GM12878 (cell line): ENCODE data around the gene ACSL4. TPM values are rescaled to one million over a fixed set of nuclear protein-coding genes. Genes with fewer than 3 reads are reported as not detected.

Experiments
- ASH2L ChIP-seq: fragments of 300-600, 200-600 bp; sonication (generic); IDR thresholded peaks from 2 replicates; pipeline ENCODE4 v1.6.1; 2017; ENCODE audit warnings: low read depth, mild to moderate bottlenecking, borderline replicate concordance
- CBX3 ChIP-seq: fragments of 200-600 bp; sonication (generic); IDR thresholded peaks from 2 replicates; pipeline ENCODE4 v1.6.1; 2016; ENCODE audit warnings: low read depth, borderline replicate concordance
- CREM ChIP-seq: IDR thresholded peaks from 2 replicates; pipeline ENCODE4 v1.6.1; 2014; ENCODE audit warnings: antibody characterized with exemption, low read depth
- JUNB ChIP-seq: IDR thresholded peaks from 2 replicates; pipeline ENCODE4 v1.6.1; 2016; ENCODE audit warnings: antibody characterized with exemption, mild to moderate bottlenecking
- POLR2AphosphoS5 ChIP-seq: IDR thresholded peaks from 2 replicates; pipeline ENCODE4 v1.6.1; 2011; ENCODE audit warnings: mild to moderate bottlenecking, low read length, inconsistent platforms
- SMAD1 ChIP-seq: fragments of 450-650 bp; IDR thresholded peaks from 2 replicates; pipeline ENCODE4 v1.6.1; 2018; ENCODE audit warnings: mild to moderate bottlenecking, low read depth; ENCODE audit not compliant: partially characterized antibody
- ZBTB33 ChIP-seq: fragments of 450-650 bp; IDR thresholded peaks from 2 replicates; pipeline ENCODE4 v1.6.1; 2017; ENCODE audit warnings: mild to moderate bottlenecking
- ZBTB4 ChIP-seq: fragments of 450-650 bp; formaldehyde crosslinking; IDR thresholded peaks from 2 replicates; pipeline ENCODE4 v1.4.0; 2022; ENCODE audit warnings: mild to moderate bottlenecking, moderate library complexity
- ZBTB40 ChIP-seq: fragments of 450-650 bp; IDR thresholded peaks from 2 replicates; pipeline ENCODE4 v1.6.1; 2016; ENCODE audit warnings: mild to moderate bottlenecking, moderate library complexity, borderline replicate concordance
- polyA plus RNA-seq, 11 experiments: library from polyadenylated mRNA; depleted of rRNA in 4 of 11; unstranded in 6 of 11; stranded (reverse) in 5 of 11; fragments of >200 nt; fragmentation: Nextera tagmentation in 4 of 11; fragmentation: Illumina TruSeq in 1 of 11; extraction: Ambion mirVana in 4 of 11; extraction: Trizol in 1 of 11; gene quantifications; 1 replicate in 1 of 11; 2 replicates in 10 of 11; pipeline versions ENCODE4 v1.2.1 to v1.2.3, GENCODE V29; 2011 to 2016; ENCODE audit warnings: inconsistent platforms in 2 of 11, missing spikeins in 2 of 11, low read depth in 1 of 11
- total RNA-seq, 4 experiments: library from RNA; depleted of rRNA in 3 of 4; stranded (reverse); fragments of >200 nt in 3 of 4; fragmentation: Illumina TruSeq in 1 of 4; extraction: Trizol in 1 of 4; gene quantifications; 2 replicates each; pipeline versions ENCODE4 v1.2.1 to v1.2.3, GENCODE V29; 2013 to 2021
- TF ChIP-seq, protein P1 (sequence below): fragments of 450-650 bp; formaldehyde crosslinking; IDR thresholded peaks from 2 replicates; pipeline ENCODE4 v1.5.0; 2022; ENCODE audit warnings: mild to moderate bottlenecking, missing genetic modification characterization
- TF ChIP-seq, protein P2 (sequence below): fragments of 150-350 bp; IDR thresholded peaks from 2 replicates; pipeline ENCODE4 v1.6.1; 2016; ENCODE audit warnings: low read depth, low read length

Gene ACSL4
- total and polyA plus RNA-seq, 10 of the 15 experiments (the other 5 are each of a cell fraction or from before 2014, with no cell fraction given): 20.7 to 66.6 (median 45.4) TPM

- TF ChIP-seq CREM (peak; percentile 22; the same call in 1 of the 2 replicates), JUNB (no peak), ASH2L (no peak; the same call in 1 of the 2 replicates), ZBTB40 (no peak), SMAD1 (no peak), ZBTB33 (no peak), ZBTB4 (CRISPR knock-in tag) (no peak), CBX3 (no peak), POLR2AphosphoS5 (peak; percentile 53; the same call in 1 of the 2 replicates)
- TF ChIP-seq, protein P1, sequence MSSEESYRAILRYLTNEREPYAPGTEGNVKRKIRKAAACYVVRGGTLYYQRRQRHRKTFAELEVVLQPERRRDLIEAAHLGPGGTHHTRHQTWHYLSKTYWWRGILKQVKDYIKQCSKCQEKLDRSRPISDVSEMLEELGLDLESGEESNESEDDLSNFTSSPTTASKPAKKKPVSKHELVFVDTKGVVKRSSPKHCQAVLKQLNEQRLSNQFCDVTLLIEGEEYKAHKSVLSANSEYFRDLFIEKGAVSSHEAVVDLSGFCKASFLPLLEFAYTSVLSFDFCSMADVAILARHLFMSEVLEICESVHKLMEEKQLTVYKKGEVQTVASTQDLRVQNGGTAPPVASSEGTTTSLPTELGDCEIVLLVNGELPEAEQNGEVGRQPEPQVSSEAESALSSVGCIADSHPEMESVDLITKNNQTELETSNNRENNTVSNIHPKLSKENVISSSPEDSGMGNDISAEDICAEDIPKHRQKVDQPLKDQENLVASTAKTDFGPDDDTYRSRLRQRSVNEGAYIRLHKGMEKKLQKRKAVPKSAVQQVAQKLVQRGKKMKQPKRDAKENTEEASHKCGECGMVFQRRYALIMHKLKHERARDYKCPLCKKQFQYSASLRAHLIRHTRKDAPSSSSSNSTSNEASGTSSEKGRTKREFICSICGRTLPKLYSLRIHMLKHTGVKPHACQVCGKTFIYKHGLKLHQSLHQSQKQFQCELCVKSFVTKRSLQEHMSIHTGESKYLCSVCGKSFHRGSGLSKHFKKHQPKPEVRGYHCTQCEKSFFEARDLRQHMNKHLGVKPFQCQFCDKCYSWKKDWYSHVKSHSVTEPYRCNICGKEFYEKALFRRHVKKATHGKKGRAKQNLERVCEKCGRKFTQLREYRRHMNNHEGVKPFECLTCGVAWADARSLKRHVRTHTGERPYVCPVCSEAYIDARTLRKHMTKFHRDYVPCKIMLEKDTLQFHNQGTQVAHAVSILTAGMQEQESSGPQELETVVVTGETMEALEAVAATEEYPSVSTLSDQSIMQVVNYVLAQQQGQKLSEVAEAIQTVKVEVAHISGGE: no peak
- TF ChIP-seq, protein P2, sequence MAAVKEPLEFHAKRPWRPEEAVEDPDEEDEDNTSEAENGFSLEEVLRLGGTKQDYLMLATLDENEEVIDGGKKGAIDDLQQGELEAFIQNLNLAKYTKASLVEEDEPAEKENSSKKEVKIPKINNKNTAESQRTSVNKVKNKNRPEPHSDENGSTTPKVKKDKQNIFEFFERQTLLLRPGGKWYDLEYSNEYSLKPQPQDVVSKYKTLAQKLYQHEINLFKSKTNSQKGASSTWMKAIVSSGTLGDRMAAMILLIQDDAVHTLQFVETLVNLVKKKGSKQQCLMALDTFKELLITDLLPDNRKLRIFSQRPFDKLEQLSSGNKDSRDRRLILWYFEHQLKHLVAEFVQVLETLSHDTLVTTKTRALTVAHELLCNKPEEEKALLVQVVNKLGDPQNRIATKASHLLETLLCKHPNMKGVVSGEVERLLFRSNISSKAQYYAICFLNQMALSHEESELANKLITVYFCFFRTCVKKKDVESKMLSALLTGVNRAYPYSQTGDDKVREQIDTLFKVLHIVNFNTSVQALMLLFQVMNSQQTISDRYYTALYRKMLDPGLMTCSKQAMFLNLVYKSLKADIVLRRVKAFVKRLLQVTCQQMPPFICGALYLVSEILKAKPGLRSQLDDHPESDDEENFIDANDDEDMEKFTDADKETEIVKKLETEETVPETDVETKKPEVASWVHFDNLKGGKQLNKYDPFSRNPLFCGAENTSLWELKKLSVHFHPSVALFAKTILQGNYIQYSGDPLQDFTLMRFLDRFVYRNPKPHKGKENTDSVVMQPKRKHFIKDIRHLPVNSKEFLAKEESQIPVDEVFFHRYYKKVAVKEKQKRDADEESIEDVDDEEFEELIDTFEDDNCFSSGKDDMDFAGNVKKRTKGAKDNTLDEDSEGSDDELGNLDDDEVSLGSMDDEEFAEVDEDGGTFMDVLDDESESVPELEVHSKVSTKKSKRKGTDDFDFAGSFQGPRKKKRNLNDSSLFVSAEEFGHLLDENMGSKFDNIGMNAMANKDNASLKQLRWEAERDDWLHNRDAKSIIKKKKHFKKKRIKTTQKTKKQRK: no peak
Observed at GRCh38 chrX:109732807-109733612, at the start of gene ACSL4 (continued).
